ENCODE measurements around the gene TRPM5.

The TRPM5 gene

GRCh38 chr11:2468363-2469235, 24.3 kb upstream of the TRPM5 start:
- no peak overlapping the region for H3K4me3 ChIP-seq (ENCODE audit: low read length)
- DNase-seq (ENCODE audit: low read depth), result no peak
- no peak for TF ChIP-seq CTCF (conservative IDR thresholded peaks at IDR 0.05; ENCODE audit: low read depth, low read length)

GRCh38 chr11:2467695-2468055, 23.4 kb upstream of the TRPM5 start:
- no peak for DNase-seq (ENCODE audit: low read depth)
- H3K4me3 ChIP-seq (ENCODE audit: low read length), result no peak overlapping the region
- TF ChIP-seq CTCF (conservative IDR thresholded peaks at IDR 0.05; ENCODE audit: low read depth, low read length), result no peak

- TF ChIP-seq CTCF (conservative IDR thresholded peaks at IDR 0.05; ENCODE audit: low read depth, low read length), result no peak
- H3K4me3 ChIP-seq (ENCODE audit: low read length), result no peak overlapping the region
- DNase-seq (ENCODE audit: low read depth), result no peak
Measured at GRCh38 chr11:2466869-2467694, 22.8 kb upstream of the TRPM5 start.

GRCh38 chr11:2466069-2466801, 21.9 kb upstream of the TRPM5 start:
- no peak overlapping the region for H3K4me3 ChIP-seq (ENCODE audit: low read length)
- TF ChIP-seq CTCF (conservative IDR thresholded peaks at IDR 0.05; ENCODE audit: low read depth, low read length), result no peak
- DNase-seq (ENCODE audit: low read depth), result no peak

GRCh38 chr11:2465202-2466068, 21.1 kb upstream of the TRPM5 start:
- H3K4me3 ChIP-seq (ENCODE audit: low read length), result no peak overlapping the region
- TF ChIP-seq CTCF (conservative IDR thresholded peaks at IDR 0.05; ENCODE audit: low read depth, low read length), result no peak
- no peak for DNase-seq (ENCODE audit: low read depth)

- TF ChIP-seq CTCF (conservative IDR thresholded peaks at IDR 0.05; ENCODE audit: low read depth, low read length), result no peak
- DNase-seq (ENCODE audit: low read depth), result no peak
- H3K4me3 ChIP-seq (ENCODE audit: low read length), result no peak overlapping the region
Measured at GRCh38 chr11:2464451-2465165, 20.3 kb upstream of the TRPM5 start.

All from retinal pigment epithelial cell (primary cell).